Fibroblast of peridontal ligament (primary cell): ENCODE measurements around the gene CTDSPL.
"Not testable (repeated sequence)": the region's sequence is repeated elsewhere in the genome, so short reads cannot be mapped to it uniquely, and the experiment has no call there.

ENCODE experiments used
- DNase-seq: peaks from one replicate; pipeline ENCODE4 v3.0.0-alpha.2; 2010; ENCODE audit errors: extremely low read depth

The CTDSPL gene

DNA sequence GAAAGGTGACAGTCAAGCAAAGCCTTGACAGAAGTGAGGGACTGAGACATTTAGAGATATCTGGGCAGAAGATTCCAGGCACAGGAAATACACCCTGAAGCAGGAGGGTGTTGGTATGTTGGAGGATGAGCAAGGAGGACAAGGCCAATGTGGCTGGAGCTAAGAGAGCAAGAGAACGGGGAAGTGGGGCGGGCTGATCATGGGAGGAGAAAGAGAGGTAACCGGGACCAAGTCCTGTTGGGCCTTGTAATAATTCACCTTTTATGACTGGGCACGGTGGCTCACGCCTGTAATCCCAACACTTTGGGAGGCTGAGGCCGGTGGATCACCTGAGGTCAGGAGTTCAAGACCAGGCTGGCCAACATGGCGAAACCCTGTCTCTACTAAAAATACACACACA, 171.9 kb downstream of the CTDSPL start:
- not testable (repeated sequence) for DNase-seq
